Subcutaneous adipose tissue (tissue), 4 donors: ENCODE data around the gene UNK. TPM values are rescaled to one million over a fixed set of nuclear protein-coding genes. Genes with fewer than 3 reads are reported as not detected.

Experiments used
- total RNA-seq, 4 donors: library from RNA; depleted of rRNA; stranded (reverse); fragments of >200 nt; gene quantifications; one replicate each; pipeline ENCODE4 v1.1.0, GENCODE V29; 2016
- TF ChIP-seq, protein P1 (sequence below): fragments of 450-650 bp; IDR thresholded peaks from one replicate; pipeline ENCODE4 v1.5.1; 2016; ENCODE audit warnings: low read depth, mild to moderate bottlenecking, control low read depth, antibody characterized with exemption, moderate library complexity

The UNK gene
- total RNA-seq, 4 donors from 2014 or later: 21.8 to 42.1 (median 29.7) TPM

GRCh38 chr17:75823257-75824041, 38.8 kb downstream of the UNK start:
- TF ChIP-seq, protein P1, sequence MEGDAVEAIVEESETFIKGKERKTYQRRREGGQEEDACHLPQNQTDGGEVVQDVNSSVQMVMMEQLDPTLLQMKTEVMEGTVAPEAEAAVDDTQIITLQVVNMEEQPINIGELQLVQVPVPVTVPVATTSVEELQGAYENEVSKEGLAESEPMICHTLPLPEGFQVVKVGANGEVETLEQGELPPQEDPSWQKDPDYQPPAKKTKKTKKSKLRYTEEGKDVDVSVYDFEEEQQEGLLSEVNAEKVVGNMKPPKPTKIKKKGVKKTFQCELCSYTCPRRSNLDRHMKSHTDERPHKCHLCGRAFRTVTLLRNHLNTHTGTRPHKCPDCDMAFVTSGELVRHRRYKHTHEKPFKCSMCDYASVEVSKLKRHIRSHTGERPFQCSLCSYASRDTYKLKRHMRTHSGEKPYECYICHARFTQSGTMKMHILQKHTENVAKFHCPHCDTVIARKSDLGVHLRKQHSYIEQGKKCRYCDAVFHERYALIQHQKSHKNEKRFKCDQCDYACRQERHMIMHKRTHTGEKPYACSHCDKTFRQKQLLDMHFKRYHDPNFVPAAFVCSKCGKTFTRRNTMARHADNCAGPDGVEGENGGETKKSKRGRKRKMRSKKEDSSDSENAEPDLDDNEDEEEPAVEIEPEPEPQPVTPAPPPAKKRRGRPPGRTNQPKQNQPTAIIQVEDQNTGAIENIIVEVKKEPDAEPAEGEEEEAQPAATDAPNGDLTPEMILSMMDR: no peak

DNA sequence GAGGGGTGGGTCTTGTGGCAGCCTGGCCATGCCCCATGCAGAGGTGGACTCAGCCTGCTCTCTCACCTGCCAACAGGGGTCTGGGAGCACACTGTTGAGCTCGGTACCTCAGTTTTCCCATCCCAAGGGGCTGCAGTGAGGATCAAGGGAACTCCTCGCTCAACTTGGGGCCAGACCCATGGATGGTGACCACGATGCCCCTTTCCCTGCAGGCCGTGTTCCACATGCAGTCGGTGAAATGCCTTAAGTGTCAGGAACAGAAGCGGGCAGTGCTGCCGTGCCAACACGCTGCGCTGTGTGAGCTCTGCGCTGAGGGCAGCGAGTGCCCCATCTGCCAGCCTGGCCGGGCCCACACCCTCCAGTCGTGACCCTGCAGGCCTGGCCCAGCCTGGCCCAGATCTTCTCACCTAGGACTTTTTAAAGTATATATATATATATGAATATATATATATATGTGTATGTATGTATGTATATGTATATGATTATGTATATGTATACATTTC, 39.5 kb downstream of the UNK start:
- TF ChIP-seq, protein P1: no peak

DNA sequence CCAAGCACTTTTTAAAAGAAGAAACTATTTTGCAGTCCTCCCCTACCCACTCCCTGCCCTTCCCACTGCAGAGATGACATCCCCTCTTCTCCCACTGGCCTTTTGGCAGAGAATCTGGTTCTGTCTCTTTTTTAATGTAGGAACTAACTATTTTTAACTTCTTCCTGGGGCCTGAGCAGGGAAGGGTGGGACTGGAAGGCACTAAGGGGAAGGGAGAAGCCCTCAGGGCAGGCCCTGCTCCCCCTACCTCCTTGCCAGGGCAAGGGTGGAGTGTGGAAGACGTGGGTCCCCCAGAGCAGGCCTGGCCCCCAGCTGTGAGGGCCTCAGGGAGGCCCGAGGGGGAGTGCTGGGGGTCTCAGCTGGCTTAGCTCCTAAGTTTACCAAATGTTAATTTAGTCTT, 40.1 kb downstream of the UNK start:
- TF ChIP-seq, protein P1: no peak

GRCh38 chr17:75825149-75825552, 40.5 kb downstream of the UNK start:
- TF ChIP-seq, protein P1: no peak

- TF ChIP-seq, protein P1: no peak
These were observed 41.3 kb downstream of the UNK start for GRCh38 chr17:75825748-75826370.

DNA sequence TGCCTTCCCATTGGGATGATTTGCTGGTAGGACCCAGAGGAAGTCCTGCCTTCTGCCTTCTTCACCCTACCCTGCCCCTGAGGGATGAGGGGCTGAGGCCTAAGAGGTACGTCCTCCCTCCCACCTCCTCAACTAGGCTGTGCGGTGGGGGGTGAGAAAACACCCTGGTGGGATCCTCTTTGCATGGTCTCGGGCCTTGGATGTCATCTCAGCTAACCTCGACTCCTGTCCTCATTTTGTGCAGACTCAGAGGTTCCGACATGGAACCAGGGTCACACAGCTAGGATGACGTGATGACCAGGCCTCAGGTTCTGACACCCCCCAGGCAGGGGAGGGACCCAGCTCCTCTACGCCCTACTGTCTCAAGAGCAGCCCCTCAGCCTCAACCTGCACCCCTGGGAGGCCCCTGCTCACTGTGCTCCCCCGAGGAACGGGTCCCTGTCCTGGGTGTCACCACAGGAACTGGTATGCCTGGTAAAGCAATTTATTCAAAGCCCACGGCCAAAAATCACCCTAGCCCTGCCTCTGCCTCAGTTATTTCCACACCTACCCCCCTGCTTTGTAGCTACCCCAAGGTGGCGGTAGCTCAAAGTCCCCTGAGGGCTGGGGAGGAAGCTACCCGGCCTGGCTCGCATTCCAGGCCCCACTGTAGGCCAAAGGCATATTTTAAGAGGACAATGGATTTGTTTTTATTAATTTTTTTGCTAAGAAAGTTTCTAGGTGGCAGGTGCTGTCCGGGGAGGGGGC, 42.1 kb downstream of the UNK start:
- TF ChIP-seq, protein P1: no peak
